Measurements from ENCODE around the gene DHX38.
"Not testable (repeated sequence)": the region's sequence is repeated elsewhere in the genome, so short reads cannot be mapped to it uniquely, and the experiment has no call there.

DHX38 gene

GRCh38 chr16:72093448-72094265 lies at the start of gene DHX38, which contains the start of gene TXNL4B:
Gene DHX38, plus strand, starts transcription at chr16:72093847. Its CDS starts 2,311 bp downstream, at chr16:72096158.
Gene TXNL4B, minus strand, starts transcription at chr16:72093620. Its CDS starts 2,871 bp downstream, at chr16:72090749.
- peak; percentile 91 for DNase-seq

GRCh38 chr16:72044296-72044695 lies 49.4 kb upstream of the DHX38 start:
- no peak for DNase-seq

- no peak for DNase-seq
Measured at GRCh38 chr16:72044825-72045359, 48.8 kb upstream of the DHX38 start.

- DNase-seq: no peak
Measured at GRCh38 chr16:72049110-72049509, 44.5 kb upstream of the DHX38 start.

GRCh38 chr16:72050769-72051464 lies 42.7 kb upstream of the DHX38 start:
- DNase-seq: no peak

GRCh38 chr16:72051818-72052217 lies 41.8 kb upstream of the DHX38 start:
- no peak for DNase-seq

- not testable (repeated sequence) for DNase-seq
Measured at GRCh38 chr16:72054254-72054847, 39.3 kb upstream of the DHX38 start, which contains the start of gene HP. Gene HP, plus strand, starts transcription at chr16:72054505. Its CDS starts 148 bp downstream, at chr16:72054653.

GRCh38 chr16:72055911-72056310 lies 37.7 kb upstream of the DHX38 start:
- DNase-seq: no peak

GRCh38 chr16:72057313-72057712 lies 36.3 kb upstream of the DHX38 start:
- DNase-seq: not testable (repeated sequence)

GRCh38 chr16:72059060-72059459 lies 34.6 kb upstream of the DHX38 start:
- not testable (repeated sequence) for DNase-seq

GRCh38 chr16:72060405-72060804 lies 33.2 kb upstream of the DHX38 start:
- DNase-seq: no peak

- no peak for DNase-seq
Measured at GRCh38 chr16:72061564-72061963, 32.1 kb upstream of the DHX38 start.

GRCh38 chr16:72064361-72064894 lies 29.2 kb upstream of the DHX38 start:
- DNase-seq: no peak

GRCh38 chr16:72066747-72067146 lies 26.9 kb upstream of the DHX38 start:
- DNase-seq: no peak

- DNase-seq: no peak
Measured at GRCh38 chr16:72068930-72069329, 24.7 kb upstream of the DHX38 start.

- no peak for DNase-seq
Measured at GRCh38 chr16:72072514-72073342, 20.9 kb upstream of the DHX38 start.

GRCh38 chr16:72073560-72074230 lies 20.0 kb upstream of the DHX38 start:
- no peak for DNase-seq

GRCh38 chr16:72075067-72075466 lies 18.6 kb upstream of the DHX38 start:
- DNase-seq: not testable (repeated sequence)

GRCh38 chr16:72076991-72077706 lies 16.5 kb upstream of the DHX38 start:
- DNase-seq: not testable (repeated sequence)

- no peak for DNase-seq
Measured at GRCh38 chr16:72083778-72084404, 9.8 kb upstream of the DHX38 start.
